ENCODE results near the gene SLC25A43.

Gene SLC25A43

GRCh38 chrX:119495734-119496726, 96.9 kb downstream of the SLC25A43 start:
- H3K27ac ChIP-seq: no peak overlapping the region
- TF ChIP-seq CTCF (conservative IDR thresholded peaks at IDR 0.05): no peak

GRCh38 chrX:119497185-119497584, 98.0 kb downstream of the SLC25A43 start:
- no peak for TF ChIP-seq CTCF (conservative IDR thresholded peaks at IDR 0.05)
- H3K27ac ChIP-seq: no peak overlapping the region

GRCh38 chrX:119500061-119500800, 101.1 kb downstream of the SLC25A43 start:
- H3K27ac ChIP-seq: no peak overlapping the region

GRCh38 chrX:119501511-119502148, 102.5 kb downstream of the SLC25A43 start:
- no peak overlapping the region; the same call in 1 of the 2 replicates for H3K27ac ChIP-seq
- no peak for TF ChIP-seq CTCF (conservative IDR thresholded peaks at IDR 0.05)

More at GRCh38 chrX:119500061-119500800, 101.1 kb downstream of the SLC25A43 start:
- no peak for TF ChIP-seq CTCF (conservative IDR thresholded peaks at IDR 0.05)

GRCh38 chrX:119502727-119503483, 103.8 kb downstream of the SLC25A43 start:
- no peak for TF ChIP-seq CTCF (conservative IDR thresholded peaks at IDR 0.05)
- H3K27ac ChIP-seq: peak overlapping the region; percentile 36; the same call in 1 of the 2 replicates

GRCh38 chrX:119503484-119503861, 104.3 kb downstream of the SLC25A43 start:
- peak overlapping the region; percentile 36; the same call in 1 of the 2 replicates for H3K27ac ChIP-seq
- no peak for TF ChIP-seq CTCF (conservative IDR thresholded peaks at IDR 0.05)

Data from VCaP (cell line).